IPS-NIHi7 (cell line): Measurements from ENCODE around the gene MIEN1.
"Not testable (repeated sequence)": the region's sequence is repeated elsewhere in the genome, so short reads cannot be mapped to it uniquely, and the experiment has no call there.

ENCODE experiments used
- DNase-seq: peaks from one replicate; pipeline ENCODE4 v3.0.0; 2012; ENCODE audit warnings: mixed read lengths; ENCODE audit errors: extremely low spot score

Gene MIEN1

DNA sequence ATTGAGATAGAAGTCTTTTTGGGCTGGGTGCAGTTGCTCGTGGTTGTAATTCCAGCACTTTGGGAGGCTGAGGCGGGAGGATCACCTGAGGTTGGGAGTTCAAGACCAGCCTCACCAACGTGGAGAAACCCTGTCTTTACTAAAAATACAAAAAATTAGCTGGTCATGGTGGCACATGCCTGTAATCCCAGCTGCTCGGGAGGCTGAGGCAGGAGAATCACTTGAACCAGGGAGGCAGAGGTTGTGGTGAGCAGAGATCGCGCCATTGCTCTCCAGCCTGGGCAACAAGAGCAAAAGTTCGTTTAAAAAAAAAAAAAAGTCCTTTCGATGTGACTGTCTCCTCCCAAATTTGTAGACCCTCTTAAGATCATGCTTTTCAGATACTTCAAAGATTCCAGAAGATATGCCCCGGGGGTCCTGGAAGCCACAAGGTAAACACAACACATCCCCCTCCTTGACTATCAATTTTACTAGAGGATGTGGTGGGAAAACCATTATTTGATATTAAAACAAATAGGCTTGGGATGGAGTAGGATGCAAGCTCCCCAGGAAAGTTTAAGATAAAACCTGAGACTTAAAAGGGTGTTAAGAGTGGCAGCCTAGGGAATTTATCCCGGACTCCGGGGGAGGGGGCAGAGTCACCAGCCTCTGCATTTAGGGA lies 31.0 kb downstream of the MIEN1 start:
- DNase-seq = not testable (repeated sequence)

DNA sequence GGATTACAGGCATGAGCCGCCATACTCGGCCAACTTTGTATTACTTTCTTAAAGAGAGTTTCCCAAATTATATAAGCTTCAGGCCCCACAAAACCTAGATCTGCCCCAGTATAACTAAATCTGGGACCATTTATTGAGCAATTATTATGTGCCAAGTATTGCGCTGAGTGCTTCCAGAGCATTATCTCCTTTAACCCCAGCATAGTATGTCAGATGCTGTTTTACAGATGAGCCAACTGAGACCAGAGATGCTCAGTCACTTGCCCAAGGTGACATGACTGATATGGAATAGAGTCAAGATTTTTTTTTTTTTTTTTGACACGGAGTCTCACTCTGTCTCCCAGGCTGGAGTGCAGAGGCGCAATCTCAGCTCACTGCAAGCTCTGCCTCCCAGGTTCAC lies 32.4 kb downstream of the MIEN1 start:
- no peak for DNase-seq

- DNase-seq = no peak
Measured at GRCh38 chr17:39696731-39697130, 33.6 kb downstream of the MIEN1 start.

GRCh38 chr17:39695089-39695474 lies 35.2 kb downstream of the MIEN1 start:
- DNase-seq = no peak

DNA sequence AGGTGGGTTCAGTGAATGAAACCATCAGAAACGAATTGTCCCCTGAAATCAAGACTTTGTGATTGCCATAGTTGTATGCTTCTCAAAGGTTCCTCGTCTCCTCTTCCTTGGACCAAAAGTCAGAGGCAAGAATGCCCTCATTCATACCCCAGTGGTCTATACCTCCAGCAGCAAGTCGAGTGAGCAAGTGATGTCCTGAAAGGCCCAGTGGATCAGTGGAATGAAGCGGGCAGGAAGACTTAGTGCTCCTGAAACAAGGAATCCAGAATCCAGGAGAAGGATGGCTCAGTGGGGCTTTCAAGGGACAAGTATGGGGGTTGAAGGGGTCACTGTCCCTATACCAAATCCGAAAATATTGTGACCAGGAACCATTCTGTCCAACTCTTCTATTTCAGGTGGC lies 35.7 kb downstream of the MIEN1 start:
- DNase-seq = no peak

DNA sequence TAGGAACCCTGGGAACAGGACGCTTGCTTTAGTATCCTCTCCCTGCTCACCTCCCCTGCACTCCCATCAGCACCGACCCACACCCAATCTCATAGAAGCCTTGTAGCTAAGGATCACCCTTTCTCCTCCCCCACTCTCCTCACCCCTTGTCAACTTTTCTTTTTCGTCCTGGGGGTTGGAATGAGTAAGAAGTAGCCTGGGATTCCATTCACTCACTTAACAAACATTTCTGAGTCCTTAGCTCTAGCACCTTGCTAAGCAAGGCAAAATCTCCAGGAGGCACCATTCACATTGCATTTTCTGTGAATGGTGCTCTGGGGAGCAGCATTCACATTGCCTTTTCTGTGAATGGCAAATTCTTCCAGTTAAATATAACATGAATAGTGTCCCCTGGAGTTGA lies 41.4 kb downstream of the MIEN1 start:
- DNase-seq = no peak

DNA sequence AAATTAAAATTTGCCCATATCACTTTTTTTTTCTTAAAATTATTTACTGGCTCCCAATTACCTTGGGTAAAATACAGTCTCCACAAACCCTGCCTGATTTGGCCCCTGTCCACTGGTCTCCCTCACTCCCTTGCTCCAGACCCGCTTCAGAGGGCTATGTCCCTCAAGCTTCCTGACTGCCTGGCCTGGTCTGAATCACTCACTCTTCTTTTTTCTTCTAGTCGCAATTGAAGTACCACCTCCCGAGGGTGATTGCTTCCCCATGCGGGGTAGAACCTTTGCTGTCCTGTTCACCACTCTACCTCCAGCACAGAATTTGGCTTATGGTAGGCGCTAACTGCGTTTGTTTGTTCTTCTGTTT lies 41.9 kb downstream of the MIEN1 start:
- DNase-seq = no peak

GRCh38 chr17:39687546-39688474 lies 42.5 kb downstream of the MIEN1 start, which contains the start of gene PGAP3:
Gene PGAP3 (minus strand): TSS chr17:39688057. CDS start chr17:39688014, 43 bp downstream.
- peak; percentile 92 for DNase-seq

- DNase-seq = no peak
Measured at GRCh38 chr17:39687101-39687545, 43.2 kb downstream of the MIEN1 start.

GRCh38 chr17:39684369-39685192 lies 45.8 kb downstream of the MIEN1 start:
- DNase-seq = no peak

GRCh38 chr17:39683295-39683939 lies 46.9 kb downstream of the MIEN1 start:
- DNase-seq = no peak

- DNase-seq = no peak
Measured at GRCh38 chr17:39679521-39680192, 50.7 kb downstream of the MIEN1 start.
